GM12892 (cell line): ENCODE data around the gene TBXAS1.

ENCODE experiments used
- POLR2A ChIP-seq: IDR thresholded peaks from 2 replicates; pipeline ENCODE4 v1.6.1; 2011; ENCODE audit warnings: low read depth, low read length, control low read depth
- POLR2AphosphoS5 ChIP-seq: IDR thresholded peaks from 2 replicates; pipeline ENCODE4 v1.6.1; 2011; ENCODE audit warnings: low read depth, low read length, control low read depth

GRCh38 chr7:140039066-140039465, 210.0 kb downstream of the TBXAS1 start:
- no peak for TF ChIP-seq POLR2AphosphoS5
- no peak for TF ChIP-seq POLR2A
